LNCAP (cell line): ENCODE measurements around the gene SLC39A11.

Experiments used
- CTCF ChIP-seq: fragments of 450-650 bp; IDR thresholded peaks from 2 replicates; pipeline ENCODE4 v1.5.1; 2017; ENCODE audit warnings: mild to moderate bottlenecking

SLC39A11 gene

GRCh38 chr17:72822358-72823023 is 270.0 kb downstream of the SLC39A11 start:
- no peak for TF ChIP-seq CTCF

GRCh38 chr17:72816406-72816805 is 276.1 kb downstream of the SLC39A11 start:
- TF ChIP-seq CTCF: no peak

GRCh38 chr17:72813481-72813880 is 279.0 kb downstream of the SLC39A11 start:
- no peak for TF ChIP-seq CTCF

GRCh38 chr17:72812823-72813222 is 279.7 kb downstream of the SLC39A11 start:
- TF ChIP-seq CTCF: no peak

GRCh38 chr17:72811976-72812687 is 280.4 kb downstream of the SLC39A11 start:
- no peak for TF ChIP-seq CTCF

GRCh38 chr17:72810991-72811508 is 281.4 kb downstream of the SLC39A11 start:
- TF ChIP-seq CTCF: no peak

- TF ChIP-seq CTCF: no peak
Measured at GRCh38 chr17:72806011-72806410, 286.5 kb downstream of the SLC39A11 start.
